Upper lobe of left lung (tissue), 6 donors: ENCODE results near the gene HTR1B. TPM values are rescaled to one million over a fixed set of nuclear protein-coding genes. Genes with fewer than 3 reads are reported as not detected.
A peak's percentile ranks its signal among the peaks of the same experiment; 100 is the strongest.

ENCODE experiments used
- ATAC-seq, 2 donors: fragments of 200-7000 bp; cut with Tn5 transposase; one replicate each; pipeline ENCODE4 v1.9.1; 2022; ENCODE audit warnings: mild to moderate bottlenecking in 2 of 2, moderate library complexity in 2 of 2; ENCODE audit not compliant: low FRiP score in 2 of 2
- DNase-seq, 2 donors: peaks; one replicate each; pipeline ENCODE4 v3.0.0-alpha.2; 2019 to 2020
- H3K27ac ChIP-seq, 4 donors: fragments of 200-600 bp; sonication (generic); one replicate each; pipeline ENCODE4 v1.5.1; 2016 to 2019
- H3K27me3 ChIP-seq, 4 donors: fragments of 200-600 bp; sonication (generic); one replicate each; pipeline ENCODE4 v1.5.1; 2017 to 2019
- H3K36me3 ChIP-seq, 4 donors: fragments of 200-600 bp; sonication (generic); one replicate each; pipeline ENCODE4 v1.5.1; 2016 to 2019
- H3K4me1 ChIP-seq, 4 donors: fragments of 200-600 bp; sonication (generic); one replicate each; pipeline ENCODE4 v1.5.1; 2018 to 2019
- H3K4me3 ChIP-seq, 4 donors: fragments of 200-600 bp; sonication (generic); one replicate each; pipeline ENCODE4 v1.5.1; 2017 to 2019; ENCODE audit warnings: mild to moderate bottlenecking in 2 of 4, moderate library complexity in 1 of 4
- H3K9me3 ChIP-seq, 4 donors: fragments of 200-600 bp; sonication (generic); one replicate each; pipeline ENCODE4 v1.5.1; 2018 to 2019
- EP300 ChIP-seq, 4 donors: sonication (generic); formaldehyde crosslinking; IDR thresholded peaks; one replicate each; pipeline ENCODE4 v1.5.1; 2017; ENCODE audit warnings: antibody characterized with exemption in 4 of 4, control low read depth in 2 of 4
- POLR2A ChIP-seq, 4 donors: fragments of 450-650 bp; IDR thresholded peaks; one replicate each; pipeline ENCODE4 v1.5.1; 2016 to 2017; ENCODE audit warnings: antibody characterized with exemption in 4 of 4, mild to moderate bottlenecking in 2 of 4
- POLR2AphosphoS5 ChIP-seq, 2 donors: sonication (generic); formaldehyde crosslinking; IDR thresholded peaks; one replicate each; pipeline ENCODE4 v1.5.1; 2017; ENCODE audit warnings: antibody characterized with exemption in 2 of 2
- WGBS, 2 donors: methylation state at CpG; one replicate each; pipeline ENCODE4 v1.1.5; 2017 to 2018; 5-methylcytosine and 5-hydroxymethylcytosine counted together
- total RNA-seq, 6 donors: library from RNA; depleted of rRNA in 4 of 6; stranded (reverse); fragments of >200 nt in 4 of 6; gene quantifications; one replicate each; pipeline versions ENCODE4 v1.1.0 to v1.2.1, GENCODE V29; 2016 to 2021
- TF ChIP-seq, protein P1 (sequence below), 6 experiments: fragments of 450-650 bp in 4 of 6; fragments of 200-600 bp in 2 of 6; sonication (generic) in 2 of 6; IDR thresholded peaks; one replicate each; pipeline ENCODE4 v1.5.1; 2016 to 2019; ENCODE audit warnings: antibody characterized with exemption in 6 of 6
- donor health status: DM: no; HTN: no; CAD: no; lungs with moderate emphysema.
- donor health status: DM: no; HTN: yes; CAD: no; lungs with severe emphysema.

Gene HTR1B
- total RNA-seq, 6 donors from 2014 or later = 0.57 TPM; not detected in 5

DNA sequence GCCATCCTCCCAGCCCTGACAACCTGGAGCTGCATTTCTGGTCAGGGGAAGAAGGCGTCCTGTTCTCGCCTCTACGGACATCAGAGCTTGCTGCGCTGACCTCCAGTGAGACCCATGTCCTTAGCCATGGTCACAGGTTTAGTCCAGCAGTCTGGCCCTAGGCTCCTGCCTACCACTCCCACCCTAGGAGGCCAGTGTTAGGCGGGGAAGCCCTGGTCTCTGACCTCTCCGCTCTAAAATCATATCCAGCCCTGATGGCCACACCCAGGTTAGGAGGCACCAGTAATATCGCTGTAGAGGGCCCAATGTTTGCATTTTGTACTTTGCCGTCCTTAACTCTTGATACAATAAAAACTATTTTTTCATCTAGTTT lies 1.2 kb upstream of the HTR1B start:
- TF ChIP-seq POLR2A (IDR thresholded peaks at IDR 0.05) (no peak), POLR2AphosphoS5 (IDR thresholded peaks at IDR 0.05) (no peak), EP300 (IDR thresholded peaks at IDR 0.05) (no peak)
- TF ChIP-seq, protein P1, sequence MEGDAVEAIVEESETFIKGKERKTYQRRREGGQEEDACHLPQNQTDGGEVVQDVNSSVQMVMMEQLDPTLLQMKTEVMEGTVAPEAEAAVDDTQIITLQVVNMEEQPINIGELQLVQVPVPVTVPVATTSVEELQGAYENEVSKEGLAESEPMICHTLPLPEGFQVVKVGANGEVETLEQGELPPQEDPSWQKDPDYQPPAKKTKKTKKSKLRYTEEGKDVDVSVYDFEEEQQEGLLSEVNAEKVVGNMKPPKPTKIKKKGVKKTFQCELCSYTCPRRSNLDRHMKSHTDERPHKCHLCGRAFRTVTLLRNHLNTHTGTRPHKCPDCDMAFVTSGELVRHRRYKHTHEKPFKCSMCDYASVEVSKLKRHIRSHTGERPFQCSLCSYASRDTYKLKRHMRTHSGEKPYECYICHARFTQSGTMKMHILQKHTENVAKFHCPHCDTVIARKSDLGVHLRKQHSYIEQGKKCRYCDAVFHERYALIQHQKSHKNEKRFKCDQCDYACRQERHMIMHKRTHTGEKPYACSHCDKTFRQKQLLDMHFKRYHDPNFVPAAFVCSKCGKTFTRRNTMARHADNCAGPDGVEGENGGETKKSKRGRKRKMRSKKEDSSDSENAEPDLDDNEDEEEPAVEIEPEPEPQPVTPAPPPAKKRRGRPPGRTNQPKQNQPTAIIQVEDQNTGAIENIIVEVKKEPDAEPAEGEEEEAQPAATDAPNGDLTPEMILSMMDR (IDR thresholded peaks at IDR 0.05) = no peak
- Histone ChIP-seq H3K4me3 (peak overlapping the region in 3 of 4 donors; percentile 22 to 41 (median 31)), H3K9me3 (no peaks in the 10 kb centered on the region), H3K36me3 (no peaks in the 10 kb centered on the region), H3K4me1 (peaks cover 4 to 36% (median 12%) of the 10 kb centered on the region in 4 donors), H3K27ac (no peak overlapping the region), H3K27me3 (peaks cover 0 to 37% (median 16%) of the 10 kb centered on the region in 4 donors)
- WGBS, 2 donors = 26 to 29% methylated on average over 8 of the region's 8 CpGs
- no peak for ATAC-seq
- DNase-seq = no peak

DNA sequence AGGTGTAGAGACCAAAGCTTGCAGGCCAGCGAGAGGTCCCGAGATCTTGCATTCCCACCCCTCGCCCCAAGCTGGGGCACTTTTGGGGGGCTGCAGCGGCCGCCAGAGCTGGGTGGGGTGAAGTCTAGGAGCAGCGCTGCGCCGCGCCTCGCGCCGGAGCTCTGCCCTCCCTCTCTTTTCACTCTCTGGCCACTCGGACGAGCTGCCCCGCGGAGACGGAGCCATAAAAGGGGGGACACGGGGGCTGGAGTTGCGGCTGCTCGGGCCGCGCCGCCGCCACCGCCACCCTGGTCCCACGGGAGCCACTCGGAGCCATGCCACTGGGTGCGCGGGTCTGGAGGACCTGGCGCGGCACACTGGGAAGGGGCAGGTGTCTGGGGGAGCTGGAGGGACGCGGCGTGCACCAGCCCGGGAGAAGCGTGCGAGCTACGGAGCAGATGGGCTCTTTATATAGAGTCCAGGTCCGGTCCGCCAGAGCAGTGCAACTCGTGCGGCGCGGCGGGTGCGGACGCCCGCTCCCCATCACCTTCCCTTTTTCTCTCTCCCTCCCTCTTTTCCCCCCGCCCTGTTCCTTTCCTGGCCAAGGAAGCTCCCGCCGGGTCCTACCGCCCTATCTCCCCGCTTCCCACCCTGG lies 687 bp upstream of the HTR1B start:
- no peak overlapping the region for H3K27ac ChIP-seq
- ATAC-seq (peak in 1 of 2 donors; percentile 4), DNase-seq (peak in 1 of 2 donors; percentile 83)
- WGBS, 2 donors = 2 to 4% methylated on average over 23 to 48 of the region's 53 CpGs
- peak overlapping the region in 3 of 4 donors; percentile 22 to 41 (median 31) for H3K4me3 ChIP-seq
- no peak for TF ChIP-seq POLR2A (IDR thresholded peaks at IDR 0.05)
- TF ChIP-seq, protein P1 (IDR thresholded peaks at IDR 0.05) = no peak
- TF ChIP-seq EP300 (IDR thresholded peaks at IDR 0.05) = no peak
- no peak for TF ChIP-seq POLR2AphosphoS5 (IDR thresholded peaks at IDR 0.05)
- peaks cover 0 to 37% (median 16%) of the 10 kb centered on the region in 4 donors for H3K27me3 ChIP-seq
- no peaks in the 10 kb centered on the region for H3K36me3 ChIP-seq
- no peaks in the 10 kb centered on the region for H3K9me3 ChIP-seq
- peaks cover 4 to 36% (median 12%) of the 10 kb centered on the region in 4 donors for H3K4me1 ChIP-seq

DNA sequence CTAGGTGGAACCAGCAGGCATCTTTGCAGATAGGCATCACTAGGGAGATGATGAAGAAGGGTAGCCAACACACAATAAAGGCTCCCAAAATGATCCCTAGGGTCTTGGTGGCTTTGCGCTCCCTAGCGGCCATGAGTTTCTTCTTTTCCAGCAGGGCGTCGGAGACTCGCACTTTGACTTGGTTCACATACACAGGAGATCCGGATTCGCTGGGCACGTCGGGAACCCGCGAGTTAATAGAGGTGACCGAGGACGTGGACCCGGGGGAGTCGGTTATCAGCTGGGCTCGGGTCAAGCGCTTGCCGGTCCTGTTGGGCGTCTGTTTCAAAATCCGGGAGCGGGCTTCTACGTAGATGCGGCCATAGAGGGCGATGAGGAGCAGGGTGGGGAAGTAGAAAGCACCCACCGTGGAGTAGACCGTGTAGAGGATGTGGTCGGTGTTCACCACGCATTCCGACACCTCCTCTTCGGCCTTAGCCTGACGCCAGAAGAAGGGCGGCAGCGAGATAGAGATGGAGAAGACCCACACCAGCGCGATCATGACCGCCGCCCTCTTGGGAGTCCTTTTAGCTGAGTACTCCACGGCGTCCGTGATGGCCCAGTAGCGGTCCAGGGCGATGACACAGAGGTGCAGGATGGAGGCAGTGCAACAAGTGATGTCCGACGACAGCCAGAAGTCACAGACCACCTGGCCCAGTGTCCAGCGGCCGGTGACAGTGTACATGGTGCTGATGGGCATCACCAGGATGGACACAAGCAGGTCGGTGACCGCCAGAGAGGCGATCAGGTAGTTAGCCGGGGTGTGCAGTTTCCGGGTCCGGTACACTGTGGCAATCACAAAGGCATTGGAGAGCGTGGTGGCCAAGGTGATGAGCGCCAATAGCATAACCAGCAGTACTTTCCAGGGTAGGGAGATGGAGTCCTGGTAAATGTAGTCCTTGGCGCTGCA lies 658 bp downstream of the HTR1B start:
- Histone ChIP-seq H3K36me3 (no peaks in the 10 kb centered on the region), H3K27ac (no peak overlapping the region), H3K9me3 (no peaks in the 10 kb centered on the region), H3K4me1 (peaks cover 4 to 36% (median 12%) of the 10 kb centered on the region in 4 donors), H3K4me3 (peak overlapping the region in 3 of 4 donors; percentile 22 to 41 (median 31)), H3K27me3 (peaks cover 0 to 37% (median 16%) of the 10 kb centered on the region in 4 donors)
- TF ChIP-seq POLR2AphosphoS5 (IDR thresholded peaks at IDR 0.05) = no peak
- TF ChIP-seq, protein P1 (IDR thresholded peaks at IDR 0.05) = no peak
- no peak for TF ChIP-seq EP300 (IDR thresholded peaks at IDR 0.05)
- no peak for TF ChIP-seq POLR2A (IDR thresholded peaks at IDR 0.05)
- 6 to 8% methylated on average over 22 to 55 of the region's 55 CpGs for WGBS, 2 donors
- ATAC-seq (no peak), DNase-seq (peak in 1 of 2 donors; percentile 46)

DNA sequence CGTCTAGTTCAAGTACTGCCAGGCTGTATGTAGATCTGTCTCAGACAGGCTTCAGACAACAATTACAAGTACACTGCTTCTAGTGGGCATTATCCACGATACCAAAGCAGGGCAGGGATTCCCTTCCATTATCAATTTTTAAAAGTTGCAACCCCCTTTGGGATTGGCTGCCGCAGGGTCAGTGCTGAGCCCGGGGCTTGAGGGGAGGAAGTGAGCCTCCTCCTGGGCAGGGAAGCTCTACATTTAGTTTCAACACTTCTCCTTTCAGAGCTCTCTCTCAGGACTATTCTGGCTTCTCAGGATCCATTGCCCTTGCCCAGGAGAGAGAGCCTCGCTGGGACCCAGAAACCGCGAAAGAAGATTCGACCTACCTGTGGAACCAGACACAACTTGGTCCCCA lies 1.5 kb downstream of the HTR1B start:
- no peak for ATAC-seq
- no peak overlapping the region for H3K4me3 ChIP-seq
- peaks cover 0 to 37% (median 16%) of the 10 kb centered on the region in 4 donors for H3K27me3 ChIP-seq
- TF ChIP-seq POLR2AphosphoS5 (IDR thresholded peaks at IDR 0.05) = no peak
- H3K9me3 ChIP-seq = no peaks in the 10 kb centered on the region
- peaks cover 4 to 34% (median 12%) of the 10 kb centered on the region in 4 donors for H3K4me1 ChIP-seq
- no peaks in the 10 kb centered on the region for H3K36me3 ChIP-seq
- H3K27ac ChIP-seq = no peak overlapping the region
- DNase-seq = no peak
- 55 to 71% methylated on average over 5 to 8 of the region's 8 CpGs for WGBS, 2 donors

DNA sequence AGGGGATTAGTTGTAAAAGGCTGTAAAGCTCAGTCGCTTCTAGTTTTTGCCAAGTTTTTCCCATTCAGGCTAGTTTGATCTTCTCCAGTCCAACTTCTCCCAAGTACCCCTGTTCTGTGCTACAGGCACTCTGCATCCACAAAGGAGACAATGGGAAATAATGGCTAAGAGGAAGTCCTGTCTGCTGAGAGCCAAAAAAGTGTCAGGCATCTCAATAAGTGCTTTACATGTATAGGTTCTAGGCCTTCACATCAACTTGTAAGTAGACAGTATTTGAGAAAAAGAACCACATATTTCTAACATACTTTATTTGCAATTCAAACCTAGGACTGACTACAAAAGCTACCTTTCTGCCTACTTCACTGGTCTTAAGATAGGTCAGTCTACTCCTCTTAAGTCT lies 4.9 kb downstream of the HTR1B start:
- Histone ChIP-seq H3K36me3 (no peaks in the 10 kb centered on the region), H3K4me3 (no peak overlapping the region), H3K27me3 (peaks cover 0 to 18% (median 8%) of the 10 kb centered on the region in 4 donors), H3K4me1 (peaks cover 0 to 13% (median 2%) of the 10 kb centered on the region in 4 donors), H3K27ac (no peak overlapping the region), H3K9me3 (no peaks in the 10 kb centered on the region)
- ATAC-seq = no peak
- no peak for DNase-seq
- TF ChIP-seq POLR2AphosphoS5 (IDR thresholded peaks at IDR 0.05) (no peak), EP300 (IDR thresholded peaks at IDR 0.05) (no peak)
- TF ChIP-seq, protein P1 (IDR thresholded peaks at IDR 0.05) = no peak
- 61 to 63% methylated on average over 1 of the region's 1 CpG for WGBS, 2 donors
